ENCODE measurements around the gene KIAA1958.
A peak's percentile ranks its signal among the peaks of the same experiment; 100 is the strongest.

KIAA1958 gene

DNA sequence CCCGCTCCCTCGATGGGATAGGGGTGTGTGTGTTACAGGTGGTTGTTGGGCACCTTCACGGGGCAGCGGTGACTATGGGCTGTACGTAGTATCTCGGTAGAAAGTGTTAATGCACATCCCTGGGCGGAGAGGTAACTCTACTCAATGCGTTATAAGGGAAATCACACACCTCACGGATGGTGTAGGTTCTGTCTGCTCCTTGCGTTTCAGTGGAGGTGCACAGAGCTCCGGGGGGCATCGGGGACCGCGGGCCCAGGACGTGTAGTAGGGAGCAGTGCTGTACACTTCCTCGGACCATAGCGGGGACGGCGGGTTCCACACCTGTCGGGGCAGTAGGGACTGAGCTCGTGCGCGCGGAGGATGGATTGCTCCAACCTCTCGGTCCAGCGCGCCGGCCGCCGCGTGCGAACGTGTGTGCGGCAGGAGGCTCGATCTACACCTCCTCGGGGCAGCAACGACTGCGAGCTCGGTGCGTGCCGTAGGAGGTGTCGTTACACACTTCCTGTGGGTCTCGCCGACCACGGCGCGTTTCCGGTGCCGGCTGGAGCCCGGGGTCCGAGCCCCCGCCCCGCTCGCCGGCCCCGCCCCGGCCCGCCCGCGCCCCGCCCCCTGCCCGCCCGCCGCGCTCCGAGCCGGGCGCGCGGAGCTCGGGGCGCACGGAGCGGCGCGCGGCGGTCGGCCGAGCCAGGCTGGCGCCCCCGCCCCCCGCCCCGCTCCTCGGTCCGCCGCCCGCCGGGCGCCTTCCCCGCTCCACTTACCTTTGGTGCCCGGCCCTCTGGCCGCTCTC is at the start of gene KIAA1958:
KIAA1958 (plus strand) TSS at position 607 of the 787 bp plus-strand sequence. CDS start 87,254 bp downstream, outside the sequence.
- DNase-seq: peak; percentile 88 to 91

- DNase-seq: no peak
These were observed 49.2 kb upstream of the KIAA1958 start for GRCh38 chr9:112437406-112437805.

GRCh38 chr9:112439171-112439570 is 47.5 kb upstream of the KIAA1958 start:
- peak in 1 of 2 experiments; percentile 65 for DNase-seq

GRCh38 chr9:112439825-112440224 is 46.8 kb upstream of the KIAA1958 start:
- peak in 1 of 2 experiments; percentile 11 for DNase-seq

- DNase-seq: no peak
These were observed 43.4 kb upstream of the KIAA1958 start for GRCh38 chr9:112443200-112443599.

- no peak for DNase-seq
These were observed 43.0 kb upstream of the KIAA1958 start for GRCh38 chr9:112443636-112444035.

DNA sequence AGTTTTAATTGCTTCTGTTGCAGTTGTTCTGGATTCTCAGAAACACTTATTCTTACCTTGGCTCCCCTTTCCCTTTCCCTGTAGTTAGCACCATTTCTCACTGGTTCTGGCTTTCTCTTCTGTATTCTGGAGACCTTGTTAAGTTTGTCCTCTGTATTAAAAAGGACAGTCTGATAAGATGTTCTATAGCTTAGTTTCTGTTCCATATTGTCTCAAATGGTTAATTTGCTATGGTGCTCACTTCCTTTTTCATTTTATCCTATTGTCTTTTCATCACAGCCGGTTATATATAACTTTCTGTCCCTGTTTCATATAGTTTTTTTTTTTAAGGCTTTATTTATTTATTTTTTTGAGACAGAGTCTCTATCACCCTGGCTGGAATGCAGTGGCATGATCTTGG is 41.4 kb upstream of the KIAA1958 start:
- DNase-seq: no peak

DNA sequence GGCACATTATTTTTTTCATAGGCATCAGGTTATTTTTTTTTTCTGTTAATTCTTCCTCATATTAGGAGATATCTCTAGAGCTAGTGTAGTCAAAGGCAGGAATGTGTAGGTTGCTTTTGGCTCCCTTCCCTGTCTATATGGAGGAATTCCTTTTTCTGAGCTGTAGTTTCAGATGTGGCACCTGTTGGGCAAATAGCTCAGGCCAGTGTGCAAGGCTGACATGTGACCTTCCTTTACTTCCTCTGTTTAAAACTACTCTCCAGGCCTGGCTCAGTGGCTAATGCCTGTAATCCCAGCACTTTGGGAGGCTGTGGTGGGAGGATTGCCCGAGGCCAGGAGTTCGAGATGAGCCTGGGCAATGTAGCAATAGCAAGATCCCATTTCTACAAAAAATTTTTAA is 40.5 kb upstream of the KIAA1958 start:
- no peak for DNase-seq

DNA sequence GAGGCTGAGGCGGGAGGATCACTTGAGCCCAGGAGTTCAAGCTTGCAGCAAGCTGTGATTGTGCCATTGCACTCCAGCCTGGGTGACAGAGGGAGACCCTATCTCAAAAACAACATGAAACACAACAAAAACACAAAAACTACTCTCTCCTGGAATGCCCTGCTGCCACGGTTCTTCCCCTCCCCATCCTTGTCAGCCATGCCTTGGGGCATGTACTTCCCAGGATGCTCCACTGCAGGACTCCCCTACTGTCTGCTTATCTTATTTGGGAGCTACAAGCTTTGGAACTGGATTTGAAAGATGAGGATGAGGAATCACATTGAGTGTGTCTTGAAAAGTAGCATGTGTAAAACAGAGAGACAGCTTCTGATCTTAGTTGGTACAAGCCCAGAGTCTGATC is 40.1 kb upstream of the KIAA1958 start:
- DNase-seq: no peak

DNA sequence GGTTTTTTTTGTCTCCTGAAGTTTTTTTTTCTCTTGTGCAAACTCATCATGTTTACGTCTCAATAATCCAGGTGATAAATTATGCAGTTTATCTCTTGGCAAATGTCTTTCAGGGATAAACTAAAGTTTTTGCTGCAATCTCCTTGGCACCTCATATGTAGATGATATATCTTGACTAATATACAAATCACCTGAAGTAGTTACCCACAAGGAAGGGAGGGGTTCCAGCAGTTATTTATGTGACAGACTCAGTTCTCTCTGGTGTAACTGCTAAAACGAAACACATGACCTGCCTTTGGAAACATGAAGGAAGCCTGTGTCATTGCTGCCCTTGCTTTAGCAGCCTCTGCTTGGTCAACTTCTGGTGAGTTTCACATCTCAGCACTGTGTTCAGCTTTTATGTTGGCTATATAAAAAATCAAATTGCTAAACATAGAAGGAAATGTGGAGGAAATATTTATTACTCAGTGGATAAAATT is 39.3 kb upstream of the KIAA1958 start:
- DNase-seq: no peak

GRCh38 chr9:112462855-112463254 is 23.8 kb upstream of the KIAA1958 start:
- no peak for DNase-seq

DNA sequence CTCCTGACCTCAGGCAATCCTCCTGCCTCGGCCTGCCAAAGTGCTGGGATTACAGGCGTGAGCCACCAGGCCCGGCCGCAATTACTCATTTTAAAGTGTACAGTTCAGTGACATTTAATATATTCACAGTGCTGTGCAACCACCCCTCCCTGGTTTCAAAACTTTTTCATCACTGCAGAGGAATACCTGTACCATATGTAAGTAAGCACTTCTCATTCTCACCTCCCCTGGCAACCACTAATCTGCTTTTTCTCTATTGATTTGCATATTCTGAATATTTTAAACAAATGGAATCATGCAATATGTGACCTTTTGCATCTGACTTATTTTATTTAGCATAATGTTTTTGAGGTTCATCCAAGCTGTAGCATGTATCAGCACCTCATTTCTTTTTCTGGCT is 21.3 kb upstream of the KIAA1958 start:
- DNase-seq: no peak

DNA sequence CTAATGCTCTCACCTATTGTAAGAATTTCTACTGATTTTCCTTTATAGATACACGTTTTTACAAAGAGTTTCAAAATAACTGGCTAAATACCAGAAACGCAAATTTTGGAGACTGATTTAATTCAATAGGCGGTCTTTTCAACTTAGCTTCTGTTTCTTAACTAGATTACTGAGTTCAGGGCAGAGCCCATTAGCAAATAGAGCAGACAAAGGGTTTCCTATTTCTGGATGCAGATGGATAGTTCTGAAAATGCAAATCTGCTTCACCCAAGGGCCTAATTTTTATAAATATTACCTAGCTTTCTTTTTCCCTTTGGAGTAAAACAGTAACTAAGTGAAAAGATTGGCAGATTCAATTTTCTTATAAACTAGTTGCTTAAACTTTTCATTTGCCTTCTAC is 13.6 kb upstream of the KIAA1958 start:
- DNase-seq: no peak

DNA sequence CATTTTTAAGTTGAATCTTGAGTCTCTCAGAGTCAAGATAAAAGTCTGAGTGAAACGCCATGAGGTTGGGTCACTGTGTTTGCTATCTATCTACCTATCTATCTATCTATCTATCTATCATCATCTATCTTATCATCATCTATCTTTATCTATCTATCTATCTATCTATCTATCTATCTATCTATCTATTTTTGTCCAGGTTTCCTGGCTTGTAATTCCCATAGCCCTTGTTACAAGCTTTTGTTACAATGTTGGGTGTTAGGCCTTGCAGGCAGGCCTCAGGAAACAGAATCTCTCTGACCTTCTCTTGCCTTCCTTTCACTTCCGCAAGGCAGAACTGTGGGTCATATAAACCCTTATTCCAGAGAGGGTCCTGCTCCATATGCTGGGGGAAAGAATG is 12.6 kb upstream of the KIAA1958 start:
- no peak for DNase-seq

DNA sequence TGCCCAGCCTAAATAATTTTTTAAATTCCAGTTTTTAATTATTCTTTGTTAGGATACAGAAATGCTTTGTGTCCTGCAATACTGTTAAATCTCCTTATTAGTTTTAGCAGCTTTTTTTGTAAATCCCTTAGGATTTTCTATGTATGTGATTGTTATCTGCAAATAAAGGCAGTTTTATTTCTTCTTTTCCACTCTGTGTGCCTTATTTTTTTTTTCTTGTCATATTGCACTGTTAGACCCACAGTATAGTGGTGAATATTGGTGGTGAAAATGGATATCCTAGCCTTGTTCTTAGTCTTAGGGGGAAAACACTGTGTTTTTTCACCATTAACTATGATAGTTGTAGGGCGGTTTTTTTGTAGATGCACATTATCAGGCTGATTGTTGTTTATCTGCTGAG is 11.3 kb upstream of the KIAA1958 start:
- DNase-seq: no peak

DNA sequence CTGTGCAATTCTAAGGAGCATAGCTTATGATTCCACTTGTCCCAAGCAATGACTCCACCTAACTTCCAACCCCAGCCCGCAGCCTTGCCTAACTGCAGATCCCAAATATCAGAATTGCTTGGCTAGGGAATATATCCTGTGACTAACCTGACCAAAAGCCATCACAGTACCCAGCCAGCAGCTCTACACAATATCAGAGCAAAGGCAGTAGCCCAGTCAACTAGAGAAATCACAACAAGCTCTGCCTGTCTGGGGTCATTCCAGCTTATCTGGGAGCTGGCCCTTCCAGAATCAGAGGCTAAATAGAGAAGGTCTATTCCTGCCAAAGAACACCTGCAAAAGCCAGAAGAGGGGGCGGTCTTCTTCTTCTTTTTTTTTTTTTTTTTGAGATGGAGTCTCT is 9.3 kb upstream of the KIAA1958 start:
- DNase-seq: no peak

GRCh38 chr9:112479221-112479620 is 7.4 kb upstream of the KIAA1958 start:
- DNase-seq: no peak

- DNase-seq: no peak
These were observed 2.0 kb upstream of the KIAA1958 start for GRCh38 chr9:112484607-112485006.

GRCh38 chr9:112485574-112485973 is 1.1 kb upstream of the KIAA1958 start:
- no peak for DNase-seq

DNA sequence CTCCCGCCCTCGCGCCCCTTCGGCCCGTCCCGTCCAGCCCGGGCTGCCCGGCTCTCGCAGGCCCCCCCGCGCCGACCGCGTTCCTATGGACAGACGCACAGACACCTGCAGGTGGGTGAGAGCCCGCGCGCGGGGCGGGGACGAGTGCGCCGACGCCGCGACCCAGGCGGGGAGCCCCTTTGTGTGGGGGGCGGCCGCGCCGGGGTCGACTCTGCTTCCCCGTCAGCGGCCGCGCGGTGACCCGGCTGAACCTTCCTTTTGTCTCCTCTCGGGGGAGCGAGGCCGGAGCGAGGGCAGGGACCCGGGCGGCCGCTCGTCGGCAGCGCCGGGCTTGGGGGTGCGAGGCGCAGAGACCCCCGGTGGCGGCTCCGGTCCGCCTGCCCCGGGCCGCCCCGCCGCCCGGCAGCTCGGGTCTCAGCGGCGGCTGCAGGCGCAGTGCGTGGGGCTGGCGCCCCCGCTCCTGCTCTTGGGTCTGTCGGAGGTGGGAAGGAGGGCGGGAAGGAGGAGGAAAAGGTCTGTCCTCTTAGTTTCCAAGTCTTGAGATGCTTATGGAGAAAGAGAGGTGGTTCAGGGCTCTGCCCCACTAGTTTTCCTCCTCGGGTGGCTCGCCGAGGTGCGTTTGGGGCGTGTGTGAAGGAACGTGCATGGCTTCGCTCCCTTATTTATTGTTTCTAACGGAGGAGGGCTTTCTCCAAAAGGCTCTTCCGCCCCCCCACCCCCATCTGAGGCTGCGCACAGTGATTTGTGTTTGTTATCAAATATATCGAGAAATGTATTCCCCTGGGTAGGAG is 576 bp downstream of the KIAA1958 start:
- DNase-seq: peak; percentile 36 to 45

DNA sequence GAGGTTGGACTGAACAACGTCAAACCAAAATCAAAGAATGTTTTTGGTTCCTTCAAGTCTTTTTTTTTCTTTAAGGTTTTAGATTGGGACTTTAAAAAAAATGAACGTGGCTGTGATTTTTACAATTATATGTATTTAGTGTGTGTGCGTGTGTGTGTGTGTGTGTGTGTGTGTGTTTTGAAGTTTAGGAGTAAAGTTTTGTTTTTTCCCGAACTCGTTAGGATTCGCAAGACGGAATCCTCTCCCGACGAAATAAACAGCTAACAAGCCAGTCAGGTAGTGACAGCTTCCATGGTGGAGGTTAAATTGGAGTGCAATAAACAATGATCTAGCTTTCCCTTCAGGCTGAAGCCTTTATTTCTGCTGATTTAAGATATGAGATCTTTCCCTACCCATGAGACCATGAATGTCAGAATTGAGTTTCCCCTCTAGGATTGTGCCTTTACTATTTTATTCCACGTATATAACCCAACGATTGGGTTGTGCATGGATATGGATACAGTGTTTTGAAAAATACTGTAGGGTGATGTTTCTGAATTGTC is 1.2 kb downstream of the KIAA1958 start:
- DNase-seq: peak in 1 of 2 experiments; percentile 18

GRCh38 chr9:112489039-112489546 is 2.5 kb downstream of the KIAA1958 start:
- DNase-seq: no peak

GRCh38 chr9:112489876-112490666 is 3.4 kb downstream of the KIAA1958 start:
- peak; percentile 4 to 41 for DNase-seq
